MM.1S (cell line): ENCODE results near the gene STK17B.

Source experiments
- EZH2 ChIP-seq: fragments of 300-600 bp; sonication (generic); optimal IDR thresholded peaks from 2 replicates; pipeline ENCODE3; 2017; ENCODE audit warnings: low read depth, mild to moderate bottlenecking, antibody characterized with exemption, low read length, mixed read lengths
- TF ChIP-seq, protein P1 (sequence below): fragments of 300-600 bp; sonication (generic); IDR thresholded peaks from 2 replicates; pipeline ENCODE4 v1.5.1; 2016; ENCODE audit warnings: antibody characterized with exemption, low read length, mixed read lengths

GRCh38 chr2:196083601-196084000 lies 87.8 kb downstream of the STK17B start:
- TF ChIP-seq, protein P1, sequence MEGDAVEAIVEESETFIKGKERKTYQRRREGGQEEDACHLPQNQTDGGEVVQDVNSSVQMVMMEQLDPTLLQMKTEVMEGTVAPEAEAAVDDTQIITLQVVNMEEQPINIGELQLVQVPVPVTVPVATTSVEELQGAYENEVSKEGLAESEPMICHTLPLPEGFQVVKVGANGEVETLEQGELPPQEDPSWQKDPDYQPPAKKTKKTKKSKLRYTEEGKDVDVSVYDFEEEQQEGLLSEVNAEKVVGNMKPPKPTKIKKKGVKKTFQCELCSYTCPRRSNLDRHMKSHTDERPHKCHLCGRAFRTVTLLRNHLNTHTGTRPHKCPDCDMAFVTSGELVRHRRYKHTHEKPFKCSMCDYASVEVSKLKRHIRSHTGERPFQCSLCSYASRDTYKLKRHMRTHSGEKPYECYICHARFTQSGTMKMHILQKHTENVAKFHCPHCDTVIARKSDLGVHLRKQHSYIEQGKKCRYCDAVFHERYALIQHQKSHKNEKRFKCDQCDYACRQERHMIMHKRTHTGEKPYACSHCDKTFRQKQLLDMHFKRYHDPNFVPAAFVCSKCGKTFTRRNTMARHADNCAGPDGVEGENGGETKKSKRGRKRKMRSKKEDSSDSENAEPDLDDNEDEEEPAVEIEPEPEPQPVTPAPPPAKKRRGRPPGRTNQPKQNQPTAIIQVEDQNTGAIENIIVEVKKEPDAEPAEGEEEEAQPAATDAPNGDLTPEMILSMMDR: no peak
- TF ChIP-seq EZH2: no peak
